HCT116 (cell line): ENCODE data around the gene TMEM147.

Experiments used
- CEBPB ChIP-seq: IDR thresholded peaks from 2 replicates; pipeline ENCODE4 v1.6.1; 2012; ENCODE audit warnings: low read depth
- EZH2phosphoT487 ChIP-seq: fragments of 200-600 bp; IDR thresholded peaks from 2 replicates; pipeline ENCODE4 v1.6.1; 2018; ENCODE audit warnings: antibody characterized with exemption, borderline replicate concordance
- YY1 ChIP-seq: IDR thresholded peaks from 2 replicates; pipeline ENCODE4 v1.6.1; 2011; ENCODE audit warnings: low read length, low read depth, moderate library complexity, mild to moderate bottlenecking; ENCODE audit not compliant: insufficient replicate concordance; ENCODE audit errors: extremely low read depth
- TF ChIP-seq, protein P1 (sequence below), 3 experiments: fragments of 200-600 bp in 1 of 3; sonication (generic) in 1 of 3; IDR thresholded peaks in 2 of 3; conservative IDR thresholded peaks in 1 of 3; 2 replicates each; pipeline ENCODE4 v1.5.1; 2012 to 2017; ENCODE audit warnings: low read depth in 2 of 3, low read length in 2 of 3, antibody characterized with exemption in 1 of 3, borderline replicate concordance in 1 of 3, control low read depth in 1 of 3, mild to moderate bottlenecking in 1 of 3, mixed read lengths in 1 of 3, mixed run types in 1 of 3, moderate library complexity in 1 of 3; ENCODE audit not compliant: insufficient read depth in 1 of 3

DNA sequence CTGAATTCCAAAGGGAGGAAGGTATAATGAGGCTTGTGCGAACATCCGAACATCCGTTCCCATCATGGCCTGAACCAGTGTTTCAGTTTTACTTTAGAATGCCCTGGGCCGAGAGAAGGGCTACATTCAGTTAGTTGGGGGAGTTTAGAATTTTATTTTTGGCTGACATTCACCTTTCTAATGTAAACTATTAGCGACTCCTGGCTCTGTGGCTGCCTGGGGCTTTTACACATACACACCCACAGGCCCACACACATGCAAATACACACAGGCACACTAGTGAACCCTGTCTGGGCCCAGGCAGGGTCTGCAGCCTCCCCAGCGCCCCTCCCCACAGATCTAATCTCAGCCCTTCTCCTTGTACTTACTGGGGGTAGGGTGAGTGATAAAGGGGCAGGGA is 6.1 kb upstream of the TMEM147 start:
- TF ChIP-seq YY1: no peak
- TF ChIP-seq CEBPB: no peak
- TF ChIP-seq, protein P1, sequence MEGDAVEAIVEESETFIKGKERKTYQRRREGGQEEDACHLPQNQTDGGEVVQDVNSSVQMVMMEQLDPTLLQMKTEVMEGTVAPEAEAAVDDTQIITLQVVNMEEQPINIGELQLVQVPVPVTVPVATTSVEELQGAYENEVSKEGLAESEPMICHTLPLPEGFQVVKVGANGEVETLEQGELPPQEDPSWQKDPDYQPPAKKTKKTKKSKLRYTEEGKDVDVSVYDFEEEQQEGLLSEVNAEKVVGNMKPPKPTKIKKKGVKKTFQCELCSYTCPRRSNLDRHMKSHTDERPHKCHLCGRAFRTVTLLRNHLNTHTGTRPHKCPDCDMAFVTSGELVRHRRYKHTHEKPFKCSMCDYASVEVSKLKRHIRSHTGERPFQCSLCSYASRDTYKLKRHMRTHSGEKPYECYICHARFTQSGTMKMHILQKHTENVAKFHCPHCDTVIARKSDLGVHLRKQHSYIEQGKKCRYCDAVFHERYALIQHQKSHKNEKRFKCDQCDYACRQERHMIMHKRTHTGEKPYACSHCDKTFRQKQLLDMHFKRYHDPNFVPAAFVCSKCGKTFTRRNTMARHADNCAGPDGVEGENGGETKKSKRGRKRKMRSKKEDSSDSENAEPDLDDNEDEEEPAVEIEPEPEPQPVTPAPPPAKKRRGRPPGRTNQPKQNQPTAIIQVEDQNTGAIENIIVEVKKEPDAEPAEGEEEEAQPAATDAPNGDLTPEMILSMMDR (IDR thresholded peaks at IDR 0.05 in 2 of 3, conservative IDR thresholded peaks at IDR 0.05 in 1 of 3; ENCODE audit: borderline replicate concordance in 1 of 3, insufficient read depth in 1 of 3, low read depth in 2 of 3, low read length in 2 of 3): no peak
- no peak for TF ChIP-seq EZH2phosphoT487
